Mesendoderm (in vitro differentiated cells): ENCODE measurements around the gene RBMS3.
"Not testable (repeated sequence)": the region's sequence is repeated elsewhere in the genome, so short reads cannot be mapped to it uniquely, and the experiment has no call there.

Experiments used
- DNase-seq: peaks from one replicate; pipeline ENCODE4 v3.0.0; 2013
- H2AK5ac ChIP-seq: 2 replicates; pipeline ENCODE4 v1.6.1; 2013; ENCODE audit warnings: low read length, inconsistent platforms
- H2BK120ac ChIP-seq: 2 replicates; pipeline ENCODE4 v1.6.1; 2013; ENCODE audit warnings: low read depth, mild to moderate bottlenecking, low read length, moderate library complexity, mixed read lengths
- H2BK15ac ChIP-seq: replicated peaks from 2 replicates; pipeline ENCODE4 v1.6.1; 2013; ENCODE audit warnings: low read depth, mild to moderate bottlenecking, moderate library complexity
- H2BK5ac ChIP-seq: 2 replicates; pipeline ENCODE4 v1.6.1; 2013; ENCODE audit warnings: low read length, inconsistent platforms
- H3K18ac ChIP-seq: 2 replicates; pipeline ENCODE4 v1.6.1; 2013; ENCODE audit warnings: mild to moderate bottlenecking, low read length, mixed read lengths
- H3K23ac ChIP-seq: one replicate; pipeline ENCODE4 v1.6.1; 2013; ENCODE audit warnings: low read length
- H3K27ac ChIP-seq: 2 replicates; pipeline ENCODE4 v1.5.1; 2013; ENCODE audit warnings: low read depth, mild to moderate bottlenecking, inconsistent platforms, low read length, moderate library complexity
- H3K27me3 ChIP-seq: 2 replicates; pipeline ENCODE4 v1.6.1; 2013; ENCODE audit warnings: low read length, control low read depth, mild to moderate bottlenecking, inconsistent platforms; ENCODE audit not compliant: insufficient read depth, poor library complexity
- H3K36me3 ChIP-seq: 2 replicates; pipeline ENCODE4 v1.6.1; 2013; ENCODE audit warnings: low read length, inconsistent platforms; ENCODE audit not compliant: control insufficient read depth, insufficient read depth
- H3K4ac ChIP-seq: one replicate; pipeline ENCODE4 v1.6.1; 2013; ENCODE audit warnings: low read depth, mild to moderate bottlenecking, low read length, moderate library complexity
- H3K4me1 ChIP-seq: 2 replicates; pipeline ENCODE4 v1.6.1; 2013; ENCODE audit warnings: low read depth, low read length, inconsistent platforms; ENCODE audit not compliant: control insufficient read depth
- H3K4me2 ChIP-seq: 2 replicates; pipeline ENCODE4 v1.6.1; 2013; ENCODE audit warnings: low read length
- H3K4me3 ChIP-seq: 2 replicates; pipeline ENCODE4 v1.5.1; 2013; ENCODE audit warnings: mild to moderate bottlenecking, low read length
- H3K56ac ChIP-seq: one replicate; pipeline ENCODE4 v1.6.1; 2013; ENCODE audit warnings: low read length
- H3K79me1 ChIP-seq: 2 replicates; pipeline ENCODE4 v1.6.1; 2013; ENCODE audit warnings: low read length, inconsistent platforms
- H3K79me2 ChIP-seq: 2 replicates; pipeline ENCODE4 v1.6.1; 2013; ENCODE audit warnings: mild to moderate bottlenecking, low read length; ENCODE audit not compliant: control insufficient read depth, insufficient read depth
- H3K9ac ChIP-seq: 2 replicates; pipeline ENCODE4 v1.6.1; 2013; ENCODE audit warnings: low read length, inconsistent platforms
- H4K5ac ChIP-seq: one replicate; pipeline ENCODE4 v1.6.1; 2013; ENCODE audit warnings: low read length
- H4K8ac ChIP-seq: one replicate; pipeline ENCODE4 v1.6.1; 2013; ENCODE audit warnings: low read depth, mild to moderate bottlenecking, control low read depth, low read length, moderate library complexity
- WGBS: extraction: QIAGEN DNeasy Blood & Tissue Kit; methylation state at CpG from one replicate; pipeline ENCODE4 v1.1.7; 2013; ENCODE audit warnings: low lambda C conversion rate, missing lambda C conversion rate; ENCODE audit not compliant: insufficient coverage; ENCODE audit errors: extremely low coverage; 5-methylcytosine and 5-hydroxymethylcytosine counted together

RBMS3 gene

DNA sequence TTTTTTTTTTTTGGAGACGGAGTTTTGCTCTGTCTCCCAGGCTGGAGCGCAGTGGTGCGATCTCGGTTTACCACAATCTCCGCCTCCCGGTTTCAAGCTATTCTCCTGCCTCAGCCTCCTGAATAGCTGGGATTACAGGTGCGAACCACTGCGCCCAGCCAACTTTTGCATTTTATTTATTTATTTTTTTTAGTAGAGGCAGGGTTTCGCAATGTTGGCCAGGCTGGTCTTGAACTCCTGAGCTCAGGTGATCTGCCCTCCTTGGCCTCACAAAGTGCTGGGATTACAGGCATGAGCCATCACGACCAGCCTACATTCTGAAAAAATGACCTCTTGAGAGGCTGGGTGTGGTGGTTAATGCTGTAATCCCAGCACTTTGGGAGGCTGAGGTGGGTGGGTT lies 243.6 kb downstream of the RBMS3 start:
- no CpG with 5 or more reads among the region's 10 CpGs for WGBS
- not testable (repeated sequence) for H2AK5ac ChIP-seq

DNA sequence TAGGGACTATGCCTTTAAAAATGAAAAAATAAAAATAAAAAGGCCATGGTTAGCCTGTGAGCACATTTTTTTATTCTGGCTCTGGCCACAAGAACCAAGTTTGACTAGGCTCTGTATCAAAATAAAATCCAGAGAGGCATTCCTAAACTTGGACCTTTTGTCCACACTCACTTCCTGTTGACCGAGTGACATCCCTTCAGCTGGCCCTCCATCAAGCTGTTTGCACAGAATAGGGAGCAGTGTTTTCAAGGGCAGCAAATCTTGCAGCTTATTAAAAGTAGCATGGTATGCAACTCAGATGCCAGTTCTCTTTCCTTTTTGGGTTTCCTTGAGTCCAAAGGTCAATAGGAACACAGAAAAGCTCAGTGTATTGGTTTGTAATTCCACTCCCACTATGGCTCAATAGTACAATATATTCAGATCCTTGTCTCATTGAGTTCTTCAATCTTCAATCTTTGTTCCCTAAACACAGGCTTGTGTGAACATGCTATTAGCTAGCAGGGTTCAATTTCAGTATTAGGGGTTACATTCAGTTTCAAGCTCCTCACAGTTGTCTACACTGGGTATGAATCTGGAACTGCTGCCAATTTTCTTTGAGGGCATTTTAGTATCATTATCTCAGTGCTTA lies 244.5 kb downstream of the RBMS3 start:
- Histone ChIP-seq H4K8ac (no peak overlapping the region), H3K27me3 (no peaks in the 10 kb centered on the region), H3K18ac (no peak overlapping the region), H3K36me3 (no peaks in the 10 kb centered on the region), H3K23ac (no peak overlapping the region), H3K4me3 (no peak overlapping the region), H2BK5ac (no peak overlapping the region), H3K79me1 (no peaks in the 10 kb centered on the region), H3K56ac (no peak overlapping the region), H3K4me2 (no peak overlapping the region), H2BK15ac (no peak overlapping the region), H3K9ac (no peak overlapping the region), H3K4me1 (no peaks in the 10 kb centered on the region), H2AK5ac (no peak overlapping the region), H4K5ac (no peak overlapping the region), H3K27ac (no peak overlapping the region), H3K79me2 (no peaks in the 10 kb centered on the region), H3K4ac (no peak overlapping the region), H2BK120ac (no peak overlapping the region)
- WGBS, result no CpG with 5 or more reads among the region's 1 CpG
- DNase-seq, result no peak

More for the DNA sequence above, 243.6 kb downstream of the RBMS3 start:
- H4K5ac ChIP-seq, H2BK5ac ChIP-seq, DNase-seq, H3K18ac ChIP-seq, H3K79me2 ChIP-seq, H3K4me2 ChIP-seq, H3K9ac ChIP-seq, H2BK120ac ChIP-seq, H3K27ac ChIP-seq, H3K23ac ChIP-seq, H3K79me1 ChIP-seq, H2BK15ac ChIP-seq, H3K4ac ChIP-seq, H4K8ac ChIP-seq, H3K27me3 ChIP-seq, H3K4me3 ChIP-seq, H3K56ac ChIP-seq, H3K36me3 ChIP-seq, H3K4me1 ChIP-seq: not testable (repeated sequence)

DNA sequence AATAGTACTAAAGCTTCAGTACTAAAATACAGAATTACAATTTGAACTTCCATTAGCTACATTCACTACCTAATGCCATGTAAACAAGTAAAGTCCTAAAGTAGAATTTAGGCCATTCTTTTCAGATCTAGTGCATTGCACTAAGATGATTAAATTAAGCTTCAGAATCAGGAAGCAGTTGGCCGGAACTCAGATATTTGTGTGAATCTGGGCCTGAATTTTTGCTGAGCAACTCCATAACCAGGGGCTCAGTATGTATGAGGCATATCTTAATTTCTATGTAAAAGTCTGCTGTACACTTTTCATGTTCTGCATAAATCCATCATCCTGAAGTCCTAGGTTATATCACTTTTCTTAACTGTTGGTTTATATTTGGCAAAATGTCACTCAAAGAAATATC lies 246.4 kb downstream of the RBMS3 start:
- no peak overlapping the region for H2AK5ac ChIP-seq
- H3K36me3 ChIP-seq, result no peaks in the 10 kb centered on the region
- WGBS, result no CpG with 5 or more reads among the region's 1 CpG
- H3K18ac ChIP-seq, result no peak overlapping the region
- no peak for DNase-seq
- no peak overlapping the region for H2BK15ac ChIP-seq
- no peak overlapping the region for H2BK120ac ChIP-seq
- no peak overlapping the region for H4K5ac ChIP-seq
- H3K27me3 ChIP-seq, result no peaks in the 10 kb centered on the region
- H3K23ac ChIP-seq, result no peak overlapping the region
- H2BK5ac ChIP-seq, result no peak overlapping the region
- H3K79me2 ChIP-seq, result no peaks in the 10 kb centered on the region
- no peaks in the 10 kb centered on the region for H3K4me1 ChIP-seq
- H4K8ac ChIP-seq, result no peak overlapping the region
- no peak overlapping the region for H3K4ac ChIP-seq
- no peak overlapping the region for H3K9ac ChIP-seq
- no peak overlapping the region for H3K4me3 ChIP-seq
- H3K4me2 ChIP-seq, result no peak overlapping the region
- H3K27ac ChIP-seq, result no peak overlapping the region
- no peak overlapping the region for H3K56ac ChIP-seq
- H3K79me1 ChIP-seq, result no peaks in the 10 kb centered on the region

DNA sequence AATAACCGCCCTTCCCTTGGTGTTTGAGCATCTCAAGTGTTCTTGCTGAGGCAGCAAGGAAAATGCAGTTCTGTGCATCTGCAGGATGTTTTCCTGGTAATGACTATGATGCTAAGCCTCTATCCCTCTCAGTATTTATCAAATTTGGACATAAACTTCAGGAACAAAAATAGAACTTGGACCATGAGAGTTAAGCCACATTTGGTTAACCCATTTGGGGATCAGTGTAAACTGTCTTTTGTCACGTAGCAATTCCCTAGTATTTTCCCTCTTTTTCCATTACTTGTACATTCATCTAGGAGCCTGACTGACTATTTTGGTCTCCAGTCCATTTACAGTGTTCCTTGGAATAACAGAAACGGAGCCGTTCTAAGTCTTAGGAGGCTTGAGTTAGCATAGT lies 250.8 kb downstream of the RBMS3 start:
- Histone ChIP-seq H4K8ac (no peak overlapping the region), H3K27me3 (no peaks in the 10 kb centered on the region), H3K79me1 (no peaks in the 10 kb centered on the region), H3K4me2 (no peak overlapping the region), H2BK5ac (no peak overlapping the region), H2BK15ac (no peak overlapping the region), H3K9ac (no peak overlapping the region), H2BK120ac (no peak overlapping the region), H3K23ac (no peak overlapping the region), H3K4me1 (no peaks in the 10 kb centered on the region), H3K79me2 (no peaks in the 10 kb centered on the region), H3K36me3 (no peaks in the 10 kb centered on the region), H4K5ac (no peak overlapping the region), H3K4me3 (no peak overlapping the region), H3K4ac (no peak overlapping the region), H3K27ac (no peak overlapping the region), H3K56ac (no peak overlapping the region), H2AK5ac (no peak overlapping the region), H3K18ac (no peak overlapping the region)
- WGBS, result no CpG with 5 or more reads among the region's 4 CpGs
- DNase-seq, result no peak

DNA sequence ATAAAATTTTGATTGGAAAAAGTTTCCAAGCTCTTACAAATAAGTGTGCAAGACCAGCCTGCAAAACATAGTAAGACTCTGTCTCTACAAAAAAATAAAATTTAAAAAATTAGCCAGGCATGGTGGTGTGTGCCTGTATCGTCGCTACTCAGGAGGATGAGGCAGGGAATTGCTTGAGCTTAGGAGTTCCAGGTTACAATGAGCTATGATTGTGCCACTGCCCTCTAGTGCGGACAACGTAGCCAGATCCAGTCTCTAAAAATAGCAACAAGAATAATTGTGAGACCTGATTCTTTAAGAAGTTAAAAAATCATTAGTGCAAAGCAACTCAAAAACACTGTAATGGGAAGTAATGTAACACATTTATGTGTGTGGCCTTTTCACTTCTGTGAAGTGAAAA lies 251.6 kb downstream of the RBMS3 start:
- Histone ChIP-seq H3K36me3 (no peaks in the 10 kb centered on the region), H3K18ac (no peak overlapping the region), H3K56ac (no peak overlapping the region), H2BK5ac (no peak overlapping the region), H3K4me1 (no peaks in the 10 kb centered on the region), H4K8ac (no peak overlapping the region), H4K5ac (no peak overlapping the region), H2BK120ac (no peak overlapping the region), H3K27me3 (no peaks in the 10 kb centered on the region), H3K79me2 (no peaks in the 10 kb centered on the region), H3K79me1 (no peaks in the 10 kb centered on the region), H3K27ac (no peak overlapping the region), H3K4ac (no peak overlapping the region), H2AK5ac (no peak overlapping the region), H3K4me3 (no peak overlapping the region), H3K4me2 (no peak overlapping the region), H3K9ac (no peak overlapping the region), H3K23ac (no peak overlapping the region), H2BK15ac (no peak overlapping the region)
- WGBS, result no CpG with 5 or more reads among the region's 4 CpGs
- DNase-seq, result no peak

DNA sequence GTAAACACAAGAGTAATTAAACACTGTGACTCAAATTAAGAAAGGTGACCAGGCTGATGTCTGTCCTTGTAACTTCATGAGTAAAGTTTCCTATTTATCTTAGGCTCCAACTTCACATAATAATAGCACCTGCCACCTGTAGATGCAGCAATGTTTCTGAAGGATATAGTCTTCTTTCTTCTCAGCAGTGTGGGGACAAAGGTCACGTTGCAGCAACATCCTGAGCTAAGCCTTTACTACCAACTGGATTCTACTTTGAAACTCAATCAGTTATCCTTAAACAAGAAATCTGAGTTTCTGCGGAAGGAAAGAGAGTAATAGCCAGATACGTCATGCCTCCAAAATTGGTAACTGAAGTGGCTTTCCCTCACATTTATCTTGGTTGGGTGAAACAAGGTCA lies 253.1 kb downstream of the RBMS3 start:
- Histone ChIP-seq H3K9ac (no peak overlapping the region), H3K4me3 (no peak overlapping the region), H3K4me1 (no peaks in the 10 kb centered on the region), H3K23ac (no peak overlapping the region), H2AK5ac (no peak overlapping the region), H3K4ac (no peak overlapping the region), H2BK5ac (no peak overlapping the region), H3K4me2 (no peak overlapping the region), H2BK120ac (no peak overlapping the region), H3K18ac (no peak overlapping the region), H3K79me1 (no peaks in the 10 kb centered on the region), H2BK15ac (no peak overlapping the region), H3K27me3 (no peaks in the 10 kb centered on the region), H3K56ac (no peak overlapping the region), H4K8ac (no peak overlapping the region), H3K27ac (no peak overlapping the region), H3K36me3 (no peaks in the 10 kb centered on the region), H3K79me2 (no peaks in the 10 kb centered on the region), H4K5ac (no peak overlapping the region)
- DNase-seq, result no peak
- WGBS, result no CpG with 5 or more reads among the region's 3 CpGs
